ENCODE results near the gene BTBD8.

- TF ChIP-seq CTCF (IDR thresholded peaks at IDR 0.05) = no peak
- no peak for TF ChIP-seq EZH2 (IDR thresholded peaks at IDR 0.05)
Measured at GRCh38 chr1:92184632-92185031, 104.5 kb downstream of the BTBD8 start.

All from neural progenitor cell (in vitro differentiated cells).